Stimulated activated CD8-positive, alpha-beta memory T cell treated with anti-CD3 and anti-CD28 coated beads, Interleukin-12 subunit alpha, Interleukin-12 subunit beta, amount 100 ng/mL, for 1 hour (primary cell): ENCODE results near the gene DNAI2.
A peak's percentile ranks its signal among the peaks of the same experiment; 100 is the strongest.

Source experiments
- DNase-seq: peaks from one replicate; pipeline ENCODE4 v3.0.0-alpha.2; 2020; ENCODE audit warnings: low read depth

The DNAI2 gene

GRCh38 chr17:74305865-74306654 lies 32.0 kb downstream of the DNAI2 start:
- DNase-seq: no peak

DNA sequence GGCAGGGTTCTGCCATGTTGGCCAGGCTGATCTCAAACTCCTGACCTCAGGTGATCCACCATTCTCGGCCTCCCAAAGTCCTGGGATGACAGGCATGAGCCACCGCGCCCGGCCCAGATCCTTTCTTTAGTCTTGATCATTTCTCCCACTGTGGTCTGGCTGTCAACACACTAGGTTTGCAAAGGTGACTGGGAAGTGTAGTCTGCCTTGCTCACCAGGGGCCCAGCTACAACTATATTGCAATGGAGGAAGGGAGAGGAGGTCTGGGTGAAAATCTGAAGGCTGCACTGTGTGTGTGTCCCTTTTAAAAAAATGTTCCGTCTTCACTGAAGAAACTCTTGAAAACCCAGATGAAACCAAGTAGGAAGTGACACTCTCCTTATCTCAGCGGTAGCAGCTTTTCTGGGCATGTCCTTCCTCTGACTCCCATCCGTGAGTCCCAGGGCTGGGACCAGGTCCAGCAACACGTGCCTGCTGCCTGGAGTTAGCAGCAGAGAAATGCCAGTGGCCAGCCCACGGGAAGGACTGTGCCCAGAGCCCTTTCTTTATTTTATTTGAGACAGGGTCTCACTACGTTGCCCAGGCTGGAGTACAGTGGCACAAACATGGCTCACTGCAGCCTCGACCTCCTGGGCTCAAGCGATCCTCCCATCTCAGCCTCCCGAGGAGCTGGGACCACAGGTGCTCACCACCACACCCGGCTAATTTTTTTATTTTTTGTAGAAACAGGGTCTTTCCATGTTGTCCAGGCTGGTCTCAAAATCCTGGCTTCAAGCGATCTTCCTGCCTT lies 34.1 kb downstream of the DNAI2 start:
- DNase-seq: no peak

- no peak for DNase-seq
These were observed 35.9 kb downstream of the DNAI2 start for GRCh38 chr17:74309902-74310301.

GRCh38 chr17:74314877-74315276 lies 40.8 kb downstream of the DNAI2 start:
- no peak for DNase-seq

- DNase-seq: no peak
These were observed 42.2 kb downstream of the DNAI2 start for GRCh38 chr17:74316220-74316619.

- no peak for DNase-seq
These were observed 43.0 kb downstream of the DNAI2 start for GRCh38 chr17:74317071-74317470.

GRCh38 chr17:74318391-74318790 lies 44.4 kb downstream of the DNAI2 start:
- DNase-seq: no peak

DNA sequence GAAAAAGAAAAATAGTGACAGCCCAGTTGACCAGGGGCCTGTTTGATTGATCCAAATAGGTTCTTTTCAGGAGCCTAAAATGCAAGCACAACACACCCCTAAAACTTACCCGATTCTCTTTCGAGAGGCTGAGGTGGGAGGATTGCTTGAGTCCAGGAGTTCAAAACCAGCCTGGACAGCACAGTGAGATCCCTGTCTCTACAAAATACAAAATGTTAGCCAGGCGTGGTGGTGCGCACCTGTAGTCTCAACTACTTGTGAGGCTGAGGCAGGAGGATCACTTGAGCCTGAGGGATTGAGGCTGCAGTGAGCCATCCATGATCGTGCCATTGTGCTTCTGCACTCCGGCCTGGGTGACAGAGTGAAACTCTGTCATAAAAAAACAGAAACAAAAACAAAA lies 50.5 kb downstream of the DNAI2 start:
- DNase-seq: no peak

GRCh38 chr17:74325376-74325742 lies 51.3 kb downstream of the DNAI2 start:
- no peak for DNase-seq

GRCh38 chr17:74325743-74326379 lies 51.8 kb downstream of the DNAI2 start, which contains the start of gene KIF19:
Gene KIF19 (plus strand): TSS chr17:74326226. CDS start chr17:74326350, 124 bp downstream.
- DNase-seq: peak; percentile 11

GRCh38 chr17:74326506-74326905 lies 52.5 kb downstream of the DNAI2 start:
- no peak for DNase-seq

DNA sequence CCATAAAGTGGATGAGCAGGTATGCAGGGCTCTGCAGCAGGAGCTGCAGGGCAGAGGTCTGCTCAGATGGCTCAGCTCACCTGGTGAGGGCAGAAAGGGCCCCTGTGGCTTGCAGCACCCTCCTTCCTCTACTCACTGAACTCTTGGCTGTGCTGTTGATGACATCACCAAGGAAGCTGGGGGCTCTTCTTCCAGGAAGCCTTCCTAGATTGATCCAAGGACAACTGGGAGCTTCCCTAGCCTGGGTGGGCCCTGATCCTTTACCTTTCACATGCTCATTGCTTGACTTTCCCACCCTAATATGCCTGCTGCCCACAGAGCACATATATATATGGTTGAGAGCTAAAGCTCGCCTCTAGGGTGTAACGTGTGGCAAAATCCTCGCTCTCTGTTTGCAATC lies 54.5 kb downstream of the DNAI2 start:
- DNase-seq: no peak

GRCh38 chr17:74329378-74329777 lies 55.3 kb downstream of the DNAI2 start:
- DNase-seq: no peak

DNA sequence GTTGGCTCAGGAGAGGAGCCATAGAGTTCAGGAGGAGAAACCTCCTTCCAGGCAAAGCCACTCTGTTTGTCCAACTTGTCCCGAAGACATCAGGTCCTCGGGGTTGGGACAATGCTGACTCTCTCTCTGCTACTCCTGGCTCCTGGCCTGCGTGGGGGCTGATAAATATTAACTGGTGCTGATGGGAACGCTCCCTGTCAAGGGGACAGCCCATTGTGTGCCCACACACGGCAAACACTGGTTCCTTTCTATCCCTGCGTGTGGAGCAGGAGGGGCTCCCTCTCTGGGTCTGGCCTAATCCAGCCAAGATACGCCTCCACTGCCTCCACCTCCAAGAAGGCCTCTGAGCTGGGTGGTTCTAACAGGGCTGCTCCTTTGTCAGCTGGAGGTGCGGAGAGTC lies 56.4 kb downstream of the DNAI2 start:
- no peak for DNase-seq

- no peak for DNase-seq
These were observed 58.1 kb downstream of the DNAI2 start for GRCh38 chr17:74332017-74332650.

DNA sequence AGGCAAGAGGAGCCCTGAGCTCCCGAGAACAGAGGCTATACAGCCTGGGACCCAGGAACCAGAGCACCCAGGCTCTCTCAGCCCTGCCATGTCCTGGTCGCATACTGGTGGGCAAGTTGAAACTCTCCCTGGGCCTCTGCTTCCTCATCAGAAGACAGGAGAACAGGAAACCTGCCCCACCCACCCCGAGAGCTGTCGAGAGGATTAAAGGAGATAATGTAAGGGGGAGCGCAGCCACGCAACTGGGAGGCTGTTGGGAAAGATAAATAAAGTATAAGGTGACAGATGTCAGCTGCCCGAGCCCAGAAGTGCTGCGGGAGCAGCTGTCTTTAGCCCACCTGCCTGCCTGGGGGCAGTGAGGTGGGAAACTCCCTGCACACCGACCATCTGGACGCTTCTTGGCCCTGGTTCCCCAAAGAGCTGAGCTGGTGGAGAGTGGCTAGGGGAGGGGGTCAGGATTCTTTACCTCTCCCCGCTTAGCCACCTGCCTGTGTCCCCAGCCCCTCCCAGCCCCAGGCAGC lies 58.8 kb downstream of the DNAI2 start:
- DNase-seq: no peak

- DNase-seq: no peak
These were observed 60.5 kb downstream of the DNAI2 start for GRCh38 chr17:74334393-74335039.

GRCh38 chr17:74335529-74336062 lies 61.6 kb downstream of the DNAI2 start:
- DNase-seq: no peak

DNA sequence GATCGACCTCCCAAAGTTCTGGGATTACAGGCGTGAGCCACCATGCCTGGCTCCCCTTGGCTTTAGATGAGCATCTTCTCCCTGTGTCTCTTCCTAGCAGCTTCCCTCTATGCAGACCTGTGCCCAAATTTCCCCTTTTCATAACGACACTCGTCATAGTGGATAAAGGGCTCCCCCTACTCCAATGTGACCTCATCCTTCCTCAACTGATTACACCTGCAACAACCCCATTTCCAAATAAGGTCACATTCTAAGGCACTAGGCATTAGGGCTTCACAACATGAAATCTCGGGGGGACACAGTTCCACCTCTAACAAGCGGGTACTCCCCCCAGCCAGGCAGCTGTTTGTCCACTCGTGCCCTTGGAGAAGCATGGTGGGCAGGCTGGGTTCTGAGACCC lies 62.3 kb downstream of the DNAI2 start:
- DNase-seq: no peak

DNA sequence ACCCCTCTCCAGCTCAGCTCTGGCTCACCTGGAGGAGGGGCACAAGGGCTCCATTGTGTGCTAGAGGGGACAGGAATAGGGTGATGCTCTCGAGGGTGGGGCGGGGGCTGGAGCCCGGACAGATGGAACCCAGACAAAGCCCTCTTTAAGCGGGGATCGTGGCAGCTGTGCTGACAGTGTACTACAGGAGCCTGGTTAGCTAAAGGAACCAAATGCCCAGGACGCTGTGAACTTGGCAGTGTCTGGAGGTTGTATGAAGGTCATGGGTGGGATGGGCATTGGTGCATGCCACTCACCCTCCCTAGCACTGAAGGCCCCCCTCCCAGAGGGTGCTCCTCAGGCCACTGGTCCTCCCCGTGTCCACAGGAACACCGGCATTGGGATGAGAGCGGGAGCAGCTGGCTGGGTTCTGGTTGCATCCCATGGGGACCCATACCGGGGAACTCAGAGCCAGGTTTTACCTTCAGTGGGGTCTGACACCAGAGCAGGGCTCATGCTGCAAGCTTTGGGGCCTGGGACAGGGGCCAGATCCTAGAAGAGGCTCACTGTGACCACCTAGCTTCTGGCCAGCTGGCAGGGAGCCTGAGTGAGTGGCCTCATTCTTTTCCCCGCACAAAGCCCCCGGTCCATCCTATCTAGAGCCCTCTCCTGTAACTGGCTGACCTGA lies 63.9 kb downstream of the DNAI2 start:
- DNase-seq: no peak
